ENCODE results near the gene EXD2. TPM values are rescaled to one million over a fixed set of nuclear protein-coding genes. Genes with fewer than 3 reads are reported as not detected.

EXD2 gene
- total and polyA plus RNA-seq, 10 of the 15 experiments (the other 5 are each of a cell fraction or from before 2014, with no cell fraction given), result 1.0 to 12.4 (median 4.6) TPM

DNA sequence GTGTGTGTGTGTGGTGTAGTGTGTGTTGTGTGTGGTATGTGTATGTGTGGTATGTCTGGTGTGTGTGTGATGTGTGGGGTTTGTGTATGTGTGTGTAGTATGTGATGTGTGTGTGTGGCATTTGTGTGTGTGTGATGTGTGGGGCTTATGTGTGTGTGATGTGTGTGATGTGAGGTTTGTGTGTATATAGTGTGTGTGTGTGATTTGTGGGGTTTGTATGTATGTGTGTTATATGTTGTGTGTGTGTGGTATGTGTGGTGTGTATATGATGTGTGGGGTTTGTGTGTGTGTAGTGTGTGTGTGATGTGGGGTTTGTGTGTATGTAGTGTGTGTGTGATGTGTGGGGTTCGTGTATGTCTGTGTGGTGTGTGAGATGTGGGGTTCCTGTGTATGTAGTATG is 78.1 kb downstream of the EXD2 start:
- no peak overlapping the region for H3K4me2 ChIP-seq (ENCODE audit: control insufficient read depth, insufficient read depth)
- in situ Hi-C loops (cut with MboI), result no loop called here
- no peaks in the 10 kb centered on the region for H3K36me3 ChIP-seq (ENCODE audit: control insufficient read depth in 2 of 2, insufficient read depth in 2 of 2, low read length in 1 of 2)
- H3K79me2 ChIP-seq (ENCODE audit: control insufficient read depth, insufficient read depth, low read length), result no peaks in the 10 kb centered on the region
- ChIA-PET CTCF (no interaction called here), SMC1A (ENCODE audit: uncharacterized antibody, unreplicated experiment) (no interaction called here), RAD21 (ENCODE audit: unreplicated experiment) (interaction anchor here (1.6 kb wide), 1 partner anchor 8 kb away, joined by 3 read pairs; no protein-coding TSS in a partner anchor), POLR2A (no interaction called here)
- H3K9ac ChIP-seq (ENCODE audit: control insufficient read depth, insufficient read depth, low read length), result no peak overlapping the region
- H3K27ac ChIP-seq (ENCODE audit: control insufficient read depth, insufficient read depth), result no peak overlapping the region
- H3K27me3 ChIP-seq (replicated peaks in 1 of 2; ENCODE audit: control insufficient read depth in 2 of 2, insufficient read depth in 2 of 2, low read length in 1 of 2), result peaks cover 2 to 5% of the 10 kb centered on the region in 2 experiments; a peak in 3 of 4 replicates
- DNase-seq (ENCODE audit: low read depth, low spot score) (no peak), ATAC-seq (no peak), FAIRE-seq (no peak)
- no peaks in the 10 kb centered on the region for H4K20me1 ChIP-seq (ENCODE audit: control insufficient read depth, insufficient read depth)
- H2AFZ ChIP-seq (ENCODE audit: control insufficient read depth, low read depth, low read length), result no peak overlapping the region
- H3K9me3 ChIP-seq (replicated peaks; ENCODE audit: control insufficient read depth, insufficient read depth, low read length), result no peaks in the 10 kb centered on the region
- no peak overlapping the region for H3K4me3 ChIP-seq
- intact Hi-C loops (cut with micrococcal nuclease; ENCODE audit: unreplicated experiment), result no loop called here
- no TSS peak for BruUV-seq (replicated peaks)
- 0% methylated on average over 1 of the region's 1 CpG for WGBS (ENCODE audit: insufficient coverage, insufficient replicate concordance, low lambda C conversion rate, missing lambda C conversion rate)
- TF ChIP-seq CREM (IDR thresholded peaks at IDR 0.05; ENCODE audit: low read depth), result no peak
- no peak for TF ChIP-seq BACH1 (IDR thresholded peaks at IDR 0.05; ENCODE audit: borderline replicate concordance)
- no peak for TF ChIP-seq NFXL1 (IDR thresholded peaks at IDR 0.05; ENCODE audit: borderline replicate concordance)
- no peak for TF ChIP-seq SP1 (IDR thresholded peaks at IDR 0.05; ENCODE audit: low read depth, low read length)
- TF ChIP-seq RFX5 (IDR thresholded peaks at IDR 0.05; ENCODE audit: low read depth, low read length), result no peak
- TF ChIP-seq HSF1 (IDR thresholded peaks at IDR 0.05; ENCODE audit: low read depth, low read length), result no peak
- no peaks in the 10 kb centered on the region for H3K4me1 ChIP-seq (ENCODE audit: control insufficient read depth, insufficient read depth, low read length)

GRCh38 chr14:69270097-69270496 is 78.8 kb downstream of the EXD2 start:
- SMC1A ChIA-PET (ENCODE audit: uncharacterized antibody, unreplicated experiment), result no interaction called here

More at GRCh38 chr14:69270097-69270496, 78.8 kb downstream of the EXD2 start:
- intact Hi-C loops (cut with micrococcal nuclease; ENCODE audit: unreplicated experiment), result no loop called here
- no peak for TF ChIP-seq ZSCAN29 (IDR thresholded peaks at IDR 0.05)
- TF ChIP-seq JUND (IDR thresholded peaks at IDR 0.05; ENCODE audit: low read depth, low read length), result no peak
- TF ChIP-seq, protein P1, sequence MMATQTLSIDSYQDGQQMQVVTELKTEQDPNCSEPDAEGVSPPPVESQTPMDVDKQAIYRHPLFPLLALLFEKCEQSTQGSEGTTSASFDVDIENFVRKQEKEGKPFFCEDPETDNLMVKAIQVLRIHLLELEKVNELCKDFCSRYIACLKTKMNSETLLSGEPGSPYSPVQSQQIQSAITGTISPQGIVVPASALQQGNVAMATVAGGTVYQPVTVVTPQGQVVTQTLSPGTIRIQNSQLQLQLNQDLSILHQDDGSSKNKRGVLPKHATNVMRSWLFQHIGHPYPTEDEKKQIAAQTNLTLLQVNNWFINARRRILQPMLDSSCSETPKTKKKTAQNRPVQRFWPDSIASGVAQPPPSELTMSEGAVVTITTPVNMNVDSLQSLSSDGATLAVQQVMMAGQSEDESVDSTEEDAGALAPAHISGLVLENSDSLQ (IDR thresholded peaks at IDR 0.05), result no peak
- no peak for TF ChIP-seq MYC (IDR thresholded peaks at IDR 0.05; ENCODE audit: insufficient read depth, insufficient read length, insufficient replicate concordance, low read length, severe bottlenecking)
- no peak for TF ChIP-seq KDM1A (IDR thresholded peaks at IDR 0.05; ENCODE audit: borderline replicate concordance)
- no peak for TF ChIP-seq ZZZ3 (IDR thresholded peaks at IDR 0.05; ENCODE audit: control insufficient read depth, insufficient read length, low read depth)
- TF ChIP-seq, protein P2, sequence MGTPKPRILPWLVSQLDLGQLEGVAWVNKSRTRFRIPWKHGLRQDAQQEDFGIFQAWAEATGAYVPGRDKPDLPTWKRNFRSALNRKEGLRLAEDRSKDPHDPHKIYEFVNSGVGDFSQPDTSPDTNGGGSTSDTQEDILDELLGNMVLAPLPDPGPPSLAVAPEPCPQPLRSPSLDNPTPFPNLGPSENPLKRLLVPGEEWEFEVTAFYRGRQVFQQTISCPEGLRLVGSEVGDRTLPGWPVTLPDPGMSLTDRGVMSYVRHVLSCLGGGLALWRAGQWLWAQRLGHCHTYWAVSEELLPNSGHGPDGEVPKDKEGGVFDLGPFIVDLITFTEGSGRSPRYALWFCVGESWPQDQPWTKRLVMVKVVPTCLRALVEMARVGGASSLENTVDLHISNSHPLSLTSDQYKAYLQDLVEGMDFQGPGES (IDR thresholded peaks at IDR 0.05), result no peak
- no peak for TF ChIP-seq SREBF2 (IDR thresholded peaks at IDR 0.05; ENCODE audit: low read length)
- no peak for TF ChIP-seq CBX3 (IDR thresholded peaks at IDR 0.05; ENCODE audit: borderline replicate concordance, low read depth)
- Histone ChIP-seq H3K9ac (ENCODE audit: control insufficient read depth, insufficient read depth, low read length) (no peak overlapping the region), H3K27me3 (replicated peaks in 1 of 2; ENCODE audit: control insufficient read depth in 2 of 2, insufficient read depth in 2 of 2, low read length in 1 of 2) (peaks cover 2 to 5% of the 10 kb centered on the region in 2 experiments; a peak in 3 of 4 replicates), H4K20me1 (ENCODE audit: control insufficient read depth, insufficient read depth) (no peaks in the 10 kb centered on the region), H3K9me3 (replicated peaks; ENCODE audit: control insufficient read depth, insufficient read depth, low read length) (no peaks in the 10 kb centered on the region), H3K79me2 (ENCODE audit: control insufficient read depth, insufficient read depth, low read length) (no peaks in the 10 kb centered on the region), H3K4me1 (ENCODE audit: control insufficient read depth, insufficient read depth, low read length) (no peaks in the 10 kb centered on the region), H3K4me2 (ENCODE audit: control insufficient read depth, insufficient read depth) (no peak overlapping the region), H2AFZ (ENCODE audit: control insufficient read depth, low read depth, low read length) (no peak overlapping the region), H3K36me3 (ENCODE audit: control insufficient read depth in 2 of 2, insufficient read depth in 2 of 2, low read length in 1 of 2) (no peaks in the 10 kb centered on the region), H3K27ac (ENCODE audit: control insufficient read depth, insufficient read depth) (no peak overlapping the region), H3K4me3 (no peak overlapping the region)
- RAD21 ChIA-PET (ENCODE audit: unreplicated experiment), result interaction anchor here (0.9 to 1.6 kb wide), 2 partner anchors 9 to 127 kb away, joined by 3 to 4 read pairs; no protein-coding TSS in a partner anchor
- in situ Hi-C loops (cut with MboI), result no loop called here
- POLR2A ChIA-PET, result no interaction called here
- DNase-seq (ENCODE audit: low read depth, low spot score), result no peak
- CTCF ChIA-PET, result no interaction called here
- BruUV-seq (replicated peaks), result no TSS peak
- ATAC-seq, result no peak
- no peak for FAIRE-seq
- 44% methylated on average over 10 of the region's 10 CpGs for WGBS (ENCODE audit: insufficient coverage, insufficient replicate concordance, low lambda C conversion rate, missing lambda C conversion rate)
